Measurements from ENCODE around the gene ZSCAN10. TPM values are rescaled to one million over a fixed set of nuclear protein-coding genes. Genes with fewer than 3 reads are reported as not detected.
"Not testable (repeated sequence)": the region's sequence is repeated elsewhere in the genome, so short reads cannot be mapped to it uniquely, and the experiment has no call there.

ZSCAN10 gene
- total RNA-seq, 2 experiments from 2014 or later = 0.21 to 0.23 TPM

- Mint-ChIP-seq H3K4me3 (no peak overlapping the region), H3K27me3 (no peaks in the 10 kb centered on the region), H3K36me3 (peaks cover 16% of the 10 kb centered on the region), H3K27ac (peak overlapping the region; percentile 34), H3K9me3 (ENCODE audit: low read depth) (no peaks in the 10 kb centered on the region), H3K4me1 (peaks cover 37% of the 10 kb centered on the region)
- DNase-seq (no peak), ATAC-seq (no peak)
- CTCF ChIA-PET = interaction anchor here (1.5 kb wide), 2 partner anchors 11 to 44 kb away, joined by 6 read pairs; no protein-coding TSS in a partner anchor
Observed at GRCh38 chr16:3084969-3085670, 14.0 kb downstream of the ZSCAN10 start.

DNA sequence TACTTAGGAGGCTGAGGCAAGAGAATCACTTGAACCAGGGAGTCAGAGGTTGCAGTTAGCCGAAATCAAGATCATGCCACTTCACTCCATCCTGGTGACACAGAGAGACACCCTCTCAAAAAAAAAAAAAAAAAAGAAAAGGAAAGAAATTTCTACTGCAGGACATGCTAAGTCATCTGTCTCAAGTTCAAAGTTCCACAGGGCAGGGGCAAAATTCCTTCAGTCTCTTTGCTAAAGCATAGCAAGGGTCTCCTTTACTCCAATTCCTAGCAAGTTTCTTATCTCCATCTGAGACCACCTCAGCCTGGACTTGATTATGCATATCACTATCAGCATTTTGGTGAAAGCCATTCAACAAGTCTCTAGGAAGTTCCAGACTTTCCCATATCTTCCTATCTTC, 14.6 kb downstream of the ZSCAN10 start:
- Mint-ChIP-seq H3K4me1 (peaks cover 43% of the 10 kb centered on the region), H3K27me3 (no peaks in the 10 kb centered on the region), H3K4me3 (no peak overlapping the region), H3K9me3 (ENCODE audit: low read depth) (no peaks in the 10 kb centered on the region), H3K36me3 (peaks cover 22% of the 10 kb centered on the region), H3K27ac (peak overlapping the region; percentile 34)
- CTCF ChIA-PET = interaction anchor here (0.8 to 1.5 kb wide), 4 partner anchors 9 to 45 kb away, joined by 3 to 7 read pairs (median 6); no protein-coding TSS in a partner anchor
- DNase-seq (no peak), ATAC-seq (no peak)

GRCh38 chr16:3083408-3083807, 15.7 kb downstream of the ZSCAN10 start:
- not testable (repeated sequence) for DNase-seq; H3K27ac Mint-ChIP-seq; H3K27me3 Mint-ChIP-seq; H3K9me3 Mint-ChIP-seq (ENCODE audit: low read depth); H3K4me3 Mint-ChIP-seq; ATAC-seq
- CTCF ChIA-PET = interaction anchor here (1.0 to 1.4 kb wide), 3 partner anchors 10 to 51 kb away, joined by 4 to 7 read pairs (median 5); partner anchors contain the start of gene ZNF213
- Mint-ChIP-seq H3K36me3 (peaks cover 30% of the 10 kb centered on the region), H3K4me1 (peaks cover 50% of the 10 kb centered on the region)

- Mint-ChIP-seq H3K36me3 (peaks cover 40% of the 10 kb centered on the region), H3K4me1 (peaks cover 54% of the 10 kb centered on the region)
- CTCF ChIA-PET = interaction anchor here (0.6 to 1.6 kb wide), 2 partner anchors 10 to 33 kb away, joined by 3 to 4 read pairs; no protein-coding TSS in a partner anchor
- not testable (repeated sequence) for H3K27me3 Mint-ChIP-seq; H3K4me3 Mint-ChIP-seq; H3K9me3 Mint-ChIP-seq (ENCODE audit: low read depth); ATAC-seq; DNase-seq; H3K27ac Mint-ChIP-seq
Observed at GRCh38 chr16:3081957-3082356, 17.1 kb downstream of the ZSCAN10 start.

DNA sequence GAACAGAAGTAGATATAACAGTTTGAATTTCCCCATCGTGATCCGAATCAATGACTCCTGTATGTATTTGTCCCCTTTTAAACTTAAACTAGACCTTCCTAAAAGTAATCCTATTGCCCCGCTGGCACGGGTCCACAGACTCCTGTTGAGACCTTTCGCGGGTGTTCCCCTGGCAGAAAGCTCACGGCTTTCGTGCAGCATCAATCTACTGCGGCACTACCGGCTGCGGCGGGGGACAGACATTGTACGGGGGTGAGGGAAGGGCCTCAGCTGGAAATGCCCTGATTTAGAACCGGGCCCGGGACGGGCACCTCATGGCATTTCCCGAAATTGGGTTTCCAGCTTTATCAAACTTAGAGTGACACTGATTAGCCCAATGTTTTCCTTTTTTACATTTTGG, 19.1 kb downstream of the ZSCAN10 start:
- no peak for ATAC-seq
- no peaks in the 10 kb centered on the region for H3K27me3 Mint-ChIP-seq
- peaks cover 62% of the 10 kb centered on the region for H3K4me1 Mint-ChIP-seq
- peaks cover 6% of the 10 kb centered on the region for H3K9me3 Mint-ChIP-seq (ENCODE audit: low read depth)
- peaks cover 40% of the 10 kb centered on the region for H3K36me3 Mint-ChIP-seq
- H3K27ac Mint-ChIP-seq = no peak overlapping the region
- no peak for DNase-seq
- no peak overlapping the region for H3K4me3 Mint-ChIP-seq
- CTCF ChIA-PET = interaction anchor here (0.9 to 7.8 kb wide), 7 partner anchors 9 to 51 kb away, joined by 3 to 67 read pairs (median 4); no protein-coding TSS in a partner anchor

GRCh38 chr16:3076577-3076976, 22.5 kb downstream of the ZSCAN10 start:
- no peak for ATAC-seq
- Mint-ChIP-seq H3K36me3 (peaks cover 37% of the 10 kb centered on the region), H3K27ac (peak overlapping the region; percentile 94), H3K4me1 (peaks cover 83% of the 10 kb centered on the region), H3K9me3 (ENCODE audit: low read depth) (peaks cover 6% of the 10 kb centered on the region), H3K4me3 (peak overlapping the region; percentile 79), H3K27me3 (no peaks in the 10 kb centered on the region)
- DNase-seq = peak; percentile 72
- CTCF ChIA-PET = interaction anchor here (0.7 to 7.8 kb wide), 14 partner anchors 12 to 97 kb away, joined by 3 to 88 read pairs (median 9); partner anchors contain the start of genes IL32 and ZSCAN10

- peak overlapping the region; percentile 94 for H3K27ac Mint-ChIP-seq
- DNase-seq; ATAC-seq; H3K9me3 Mint-ChIP-seq (ENCODE audit: low read depth); H3K27me3 Mint-ChIP-seq: not testable (repeated sequence)
- H3K4me3 Mint-ChIP-seq = peak overlapping the region; percentile 79
- H3K36me3 Mint-ChIP-seq = peaks cover 34% of the 10 kb centered on the region
- peaks cover 84% of the 10 kb centered on the region for H3K4me1 Mint-ChIP-seq
- CTCF ChIA-PET = interaction anchor here (0.8 to 7.8 kb wide), 13 partner anchors 11 to 93 kb away, joined by 3 to 88 read pairs (median 9); partner anchors contain the start of genes IL32 and ZSCAN10
Observed at GRCh38 chr16:3075946-3076345, 23.1 kb downstream of the ZSCAN10 start.

DNA sequence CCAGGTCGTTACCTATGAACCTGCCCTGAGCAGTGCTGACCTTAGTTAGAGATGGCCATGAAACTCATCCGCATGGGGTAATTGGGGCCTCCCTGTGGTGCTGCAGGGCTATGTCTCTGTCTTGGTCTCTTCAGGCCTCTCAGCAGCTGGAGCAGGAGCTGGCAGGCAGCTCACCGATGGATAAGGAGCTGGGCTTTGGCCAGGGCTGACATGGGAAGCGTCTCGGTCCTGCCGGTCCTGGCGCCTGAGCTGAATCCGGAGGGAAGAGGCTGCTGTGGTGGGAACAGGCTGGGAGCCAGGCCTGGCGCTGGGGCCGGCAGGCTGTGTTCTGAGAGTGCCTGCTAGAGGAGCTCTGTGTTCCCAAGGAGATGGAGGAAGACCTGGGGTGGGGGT, 23.6 kb downstream of the ZSCAN10 start:
- CTCF ChIA-PET = interaction anchor here (0.8 to 7.8 kb wide), 13 partner anchors 11 to 93 kb away, joined by 3 to 88 read pairs (median 9); partner anchors contain the start of genes IL32 and ZSCAN10
- Mint-ChIP-seq H3K4me1 (peaks cover 85% of the 10 kb centered on the region), H3K27me3 (no peaks in the 10 kb centered on the region), H3K4me3 (peak overlapping the region; percentile 79), H3K36me3 (peaks cover 30% of the 10 kb centered on the region), H3K27ac (peak overlapping the region; percentile 94), H3K9me3 (ENCODE audit: low read depth) (peaks cover 6% of the 10 kb centered on the region)
- ATAC-seq = peak; percentile 14
- peak; percentile 64 for DNase-seq

DNA sequence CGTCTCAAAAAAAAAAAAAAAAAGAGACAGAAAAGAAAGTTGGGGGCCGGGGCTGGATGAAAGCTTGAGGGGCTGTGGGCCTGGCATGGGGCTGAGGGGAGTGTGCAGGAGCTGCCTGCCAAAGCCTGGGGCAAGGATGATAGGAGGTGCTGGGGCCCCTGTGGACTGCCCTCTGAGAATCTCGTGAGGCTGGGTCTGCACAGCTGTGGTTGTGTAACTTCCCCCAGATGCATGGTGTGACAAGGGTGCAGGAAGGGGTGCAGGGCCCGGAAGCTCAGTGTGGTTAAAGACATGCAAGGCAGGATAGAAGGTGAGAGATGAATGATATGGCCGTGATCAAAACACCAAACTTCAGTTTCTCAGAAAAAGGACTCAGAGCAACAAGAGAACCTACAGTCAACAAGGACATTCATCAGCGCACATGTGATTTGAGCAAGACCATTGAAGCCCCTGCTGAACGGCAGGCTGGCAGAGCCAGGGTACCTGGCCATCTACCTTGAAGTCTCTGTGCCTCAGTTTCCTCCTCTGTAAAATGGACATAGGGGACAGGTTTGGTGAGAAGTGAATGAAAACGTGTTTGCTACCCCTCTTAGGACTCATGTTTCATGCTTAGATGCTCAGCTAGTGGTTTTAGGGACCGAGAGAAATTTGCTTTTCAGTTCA, 24.1 kb downstream of the ZSCAN10 start:
- peaks cover 32% of the 10 kb centered on the region for H3K36me3 Mint-ChIP-seq
- H3K9me3 Mint-ChIP-seq (ENCODE audit: low read depth) = peaks cover 6% of the 10 kb centered on the region
- peaks cover 90% of the 10 kb centered on the region for H3K4me1 Mint-ChIP-seq
- H3K27me3 Mint-ChIP-seq = no peaks in the 10 kb centered on the region
- peak; percentile 97 for DNase-seq
- peak overlapping the region; percentile 79 for H3K4me3 Mint-ChIP-seq
- CTCF ChIA-PET = interaction anchor here (0.6 to 7.8 kb wide), 15 partner anchors 10 to 454 kb away, joined by 3 to 88 read pairs (median 6); partner anchors contain the start of genes IL32 and ZSCAN10
- peak; percentile 72 for ATAC-seq
- H3K27ac Mint-ChIP-seq = peak overlapping the region; percentile 94

GRCh38 chr16:3073448-3073847, 25.6 kb downstream of the ZSCAN10 start:
- CTCF ChIA-PET = interaction anchor here (3.4 to 7.8 kb wide), 3 partner anchors 9 to 57 kb away, joined by 14 to 67 read pairs (median 62); partner anchors contain the start of gene IL32
- ATAC-seq (no peak), DNase-seq (no peak)

DNA sequence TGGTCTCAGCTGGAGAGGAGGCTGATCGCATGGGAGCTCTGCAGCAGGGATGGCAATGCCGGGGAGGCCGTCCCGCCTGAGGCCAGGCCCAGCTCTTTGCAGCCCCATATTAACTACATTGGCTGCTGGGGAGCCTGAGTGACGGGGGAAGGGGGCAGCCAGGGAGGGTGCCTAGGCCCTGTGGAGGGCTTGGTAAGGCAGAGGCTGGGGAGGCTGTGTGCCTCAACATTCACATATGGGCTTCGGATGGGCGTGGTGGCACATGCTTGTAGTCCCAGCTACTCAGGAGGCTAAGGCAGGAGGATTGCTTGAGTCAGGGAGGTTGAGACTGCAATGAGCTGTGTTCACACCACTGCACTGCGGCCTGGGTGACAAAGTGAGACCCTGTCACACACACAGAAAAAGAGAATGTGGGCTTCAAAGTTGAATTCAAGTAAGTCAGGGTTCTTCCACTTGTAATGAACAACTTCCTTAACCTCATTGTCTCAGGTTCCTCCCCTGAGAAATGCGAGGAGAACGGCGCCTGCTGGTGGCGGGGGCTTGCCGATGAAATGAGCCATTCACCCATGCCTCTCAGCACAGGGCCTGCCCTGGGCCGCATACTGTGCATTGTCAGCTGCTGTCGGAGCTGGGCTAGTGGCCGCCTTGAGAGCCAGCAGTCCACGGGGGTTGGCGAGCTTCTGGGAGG, 26.4 kb downstream of the ZSCAN10 start:
- H3K27me3 Mint-ChIP-seq; H3K9me3 Mint-ChIP-seq (ENCODE audit: low read depth): not testable (repeated sequence)
- CTCF ChIA-PET = interaction anchor here (2.5 to 7.8 kb wide), 3 partner anchors 8 to 58 kb away, joined by 7 to 67 read pairs (median 62); partner anchors contain the start of gene IL32
- Mint-ChIP-seq H3K4me3 (peak overlapping the region; percentile 79), H3K27ac (peak overlapping the region; percentile 94), H3K36me3 (peaks cover 32% of the 10 kb centered on the region), H3K4me1 (peaks cover 87% of the 10 kb centered on the region)
- ATAC-seq (peak; percentile 40), DNase-seq (peak; percentile 88)

More at GRCh38 chr16:3073448-3073847, 25.6 kb downstream of the ZSCAN10 start:
- peaks cover 91% of the 10 kb centered on the region for H3K4me1 Mint-ChIP-seq
- H3K27me3 Mint-ChIP-seq = no peaks in the 10 kb centered on the region
- peaks cover 32% of the 10 kb centered on the region for H3K36me3 Mint-ChIP-seq
- H3K4me3 Mint-ChIP-seq = peak overlapping the region; percentile 79
- peaks cover 3% of the 10 kb centered on the region for H3K9me3 Mint-ChIP-seq (ENCODE audit: low read depth)
- peak overlapping the region; percentile 94 for H3K27ac Mint-ChIP-seq

- ATAC-seq (peak; percentile 18), DNase-seq (peak; percentile 73)
- not testable (repeated sequence) for H3K9me3 Mint-ChIP-seq (ENCODE audit: low read depth); H3K27me3 Mint-ChIP-seq
- CTCF ChIA-PET = interaction anchor here (1.9 to 2.5 kb wide), 2 partner anchors 10 to 58 kb away, joined by 6 to 7 read pairs; no protein-coding TSS in a partner anchor
- Mint-ChIP-seq H3K36me3 (peaks cover 35% of the 10 kb centered on the region), H3K4me1 (peaks cover 82% of the 10 kb centered on the region), H3K4me3 (peak overlapping the region; percentile 8), H3K27ac (peak overlapping the region; percentile 88)
Observed at GRCh38 chr16:3072148-3072547, 26.9 kb downstream of the ZSCAN10 start.

Data from activated CD8-positive, alpha-beta memory T cell treated with anti-CD3 and anti-CD28 coated beads, Interleukin-2, amount 10 ng/mL, durations not matched to agents 7 days and 5 days (primary cell).